IPS DF 19.7 (cell line): ENCODE data around the gene KIF15.
"Not testable (repeated sequence)": the region's sequence is repeated elsewhere in the genome, so short reads cannot be mapped to it uniquely, and the experiment has no call there.

ENCODE experiments used
- DNase-seq: peaks from one replicate; pipeline ENCODE4 v3.0.0-alpha.2; 2013; ENCODE audit warnings: low read depth, low spot score

The KIF15 gene

GRCh38 chr3:44816334-44816733 is 54.7 kb downstream of the KIF15 start:
- not testable (repeated sequence) for DNase-seq

- DNase-seq: not testable (repeated sequence)
These were observed 59.6 kb downstream of the KIF15 start for GRCh38 chr3:44821206-44821605.

- no peak for DNase-seq
These were observed 63.8 kb downstream of the KIF15 start for GRCh38 chr3:44825264-44825925.

GRCh38 chr3:44827196-44827595 is 65.6 kb downstream of the KIF15 start:
- DNase-seq: no peak

DNA sequence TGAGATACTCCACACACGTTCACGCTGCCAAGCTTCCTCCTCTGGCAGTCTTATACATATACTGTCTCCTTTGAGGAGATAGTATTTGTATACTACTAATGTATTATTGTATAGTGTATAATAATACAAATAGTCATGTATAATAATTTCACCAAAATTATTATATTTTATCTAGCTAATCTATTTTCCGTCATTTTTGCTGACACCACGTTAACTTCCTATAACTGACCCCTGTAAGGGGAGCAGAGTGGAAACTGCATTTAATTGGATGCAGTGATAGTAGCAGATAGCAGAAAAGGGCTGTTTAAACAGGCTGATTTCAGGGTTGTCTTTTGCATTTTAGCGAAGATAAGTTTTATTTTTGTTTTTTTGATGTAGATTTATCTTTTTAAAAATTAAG is 69.6 kb downstream of the KIF15 start:
- no peak for DNase-seq

DNA sequence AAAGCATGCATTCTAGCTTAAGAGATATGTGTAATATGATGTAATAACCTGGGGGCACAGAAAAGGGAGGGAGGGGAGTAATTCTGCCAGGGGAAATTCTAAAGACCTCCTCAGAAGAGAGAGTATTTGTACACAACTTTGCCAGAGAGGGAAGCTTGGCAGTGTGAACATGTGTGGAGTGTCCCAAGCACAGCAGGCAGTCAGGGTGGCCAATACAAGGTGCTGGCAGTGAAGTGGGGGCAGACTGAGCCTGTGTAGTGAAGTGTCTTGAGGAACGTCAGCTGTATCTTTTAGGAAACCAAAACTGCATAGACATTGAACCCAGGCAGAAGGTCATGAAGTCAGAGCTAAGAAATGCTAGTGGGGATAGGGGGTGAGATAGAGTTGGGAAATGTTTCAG is 70.4 kb downstream of the KIF15 start:
- no peak for DNase-seq

- no peak for DNase-seq
These were observed 71.4 kb downstream of the KIF15 start for GRCh38 chr3:44832965-44833364.

DNA sequence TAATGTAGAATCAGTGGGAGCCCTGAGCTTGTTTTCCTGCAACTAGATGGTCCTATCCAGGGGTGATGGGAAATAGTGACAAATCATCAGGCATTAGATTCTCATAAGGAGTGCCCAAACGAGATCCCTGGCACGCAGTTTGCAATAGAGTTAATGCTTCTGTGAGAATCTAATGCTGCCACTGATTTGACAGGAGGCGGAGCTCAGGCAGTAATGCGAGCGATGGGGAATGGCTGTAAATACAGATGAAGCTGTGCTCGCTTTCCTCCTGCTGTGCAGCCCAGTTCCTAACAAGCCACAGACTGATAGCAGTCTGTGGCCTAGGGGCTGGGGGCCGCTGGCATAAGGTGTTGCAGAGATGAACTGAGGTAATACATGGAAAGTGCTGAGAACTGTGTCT is 71.8 kb downstream of the KIF15 start:
- DNase-seq: no peak

GRCh38 chr3:44835684-44836083 is 74.1 kb downstream of the KIF15 start:
- DNase-seq: no peak

- DNase-seq: no peak
These were observed 80.8 kb downstream of the KIF15 start for GRCh38 chr3:44842376-44842775.

- no peak for DNase-seq
These were observed 84.2 kb downstream of the KIF15 start for GRCh38 chr3:44845528-44846520.

DNA sequence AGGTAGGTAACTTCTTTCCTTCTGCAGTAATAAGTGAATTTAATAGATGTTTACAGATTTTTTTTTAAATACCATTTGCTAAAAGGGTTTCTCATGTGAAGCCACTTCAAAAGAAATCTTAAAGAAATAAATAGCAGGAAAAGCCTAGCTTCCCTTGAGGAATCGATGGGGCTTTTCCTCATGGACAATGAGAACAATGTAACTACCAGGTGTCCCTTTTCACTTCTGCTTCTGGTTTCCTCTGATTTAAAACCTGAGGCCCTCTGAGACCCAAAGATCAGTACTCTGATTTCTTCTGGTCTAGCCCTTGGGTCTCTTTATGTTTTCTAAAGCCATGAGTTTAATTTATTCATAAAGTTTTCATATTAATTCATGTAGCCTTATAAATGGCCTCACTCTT is 87.0 kb downstream of the KIF15 start:
- no peak for DNase-seq

GRCh38 chr3:44856663-44857062 is 95.1 kb downstream of the KIF15 start:
- DNase-seq: not testable (repeated sequence)

GRCh38 chr3:44860117-44860516 is 98.5 kb downstream of the KIF15 start:
- DNase-seq: no peak

- peak; percentile 73 for DNase-seq
These were observed 100.0 kb downstream of the KIF15 start, which contains the start of gene TMEM42 for GRCh38 chr3:44861412-44862225. Gene TMEM42 (plus strand): TSS chr3:44861912. CDS start chr3:44861925, 13 bp downstream.

- no peak for DNase-seq
These were observed 100.6 kb downstream of the KIF15 start for GRCh38 chr3:44862226-44862637.

GRCh38 chr3:44865272-44866035 is 103.9 kb downstream of the KIF15 start:
- no peak for DNase-seq

GRCh38 chr3:44867421-44868111 is 106.0 kb downstream of the KIF15 start:
- DNase-seq: no peak

DNA sequence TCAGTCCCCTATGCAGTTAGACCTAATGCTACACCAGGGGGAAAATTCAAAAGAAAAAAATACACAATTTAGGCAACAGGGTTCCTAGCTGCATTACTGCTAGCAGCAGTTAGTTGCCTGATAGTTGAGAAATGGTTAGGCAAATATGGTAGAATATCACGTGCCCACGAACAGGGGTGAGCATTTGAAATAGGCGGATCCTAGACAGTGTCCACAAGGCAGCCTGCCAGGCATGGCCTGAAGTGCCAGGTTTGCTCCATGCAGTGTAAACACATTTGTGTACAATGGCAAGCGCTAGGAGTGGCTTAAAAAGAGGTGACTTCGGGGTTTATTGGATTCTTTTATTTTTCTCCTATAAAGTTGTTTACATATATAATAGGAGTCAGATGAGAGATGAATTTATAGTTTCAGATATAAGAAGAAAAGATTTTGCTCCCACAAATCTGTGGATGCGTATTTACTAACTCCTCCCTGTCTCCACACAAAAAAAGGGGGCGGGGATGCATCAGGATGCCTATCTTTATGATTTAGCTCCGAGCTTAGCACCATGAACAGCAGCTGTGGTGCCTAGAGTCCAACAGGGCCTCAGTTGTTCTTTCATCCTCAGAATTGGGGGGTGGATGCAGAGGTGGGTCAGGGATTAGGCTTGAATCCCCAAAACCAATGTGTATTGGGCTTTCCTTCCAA is 108.9 kb downstream of the KIF15 start:
- no peak for DNase-seq

GRCh38 chr3:44874308-44874707 is 112.7 kb downstream of the KIF15 start, which contains the start of gene TGM4:
Gene TGM4 (plus strand): TSS chr3:44874608. CDS start chr3:44874679, 71 bp downstream.
- no peak for DNase-seq
